AG04450 (cell line): ENCODE data around the gene SPART. TPM values are rescaled to one million over a fixed set of nuclear protein-coding genes. Genes with fewer than 3 reads are reported as not detected.
"Not testable (repeated sequence)": the region's sequence is repeated elsewhere in the genome, so short reads cannot be mapped to it uniquely, and the experiment has no call there.

Experiments used
- CTCF ChIA-PET: fragments of 300-600, 350-600 bp; formaldehyde crosslinking; extraction: SDS; loops from one replicate; lab custom pipeline; 2022; ENCODE audit warnings: antibody characterized with exemption, inconsistent platforms; lab: Charles Lee
- POLR2A ChIA-PET: fragments of 350-600 bp; formaldehyde crosslinking; extraction: SDS; loops from one replicate; lab custom pipeline; 2021; ENCODE audit warnings: antibody characterized with exemption, inconsistent platforms; lab: Yijun Ruan, JAX
- DNase-seq: peaks from one replicate; pipeline ENCODE4 v3.0.0-alpha.2; 2011; ENCODE audit warnings: low read depth, low spot score
- H3K27ac ChIP-seq: one replicate; pipeline ENCODE4 v1.5.1; 2012; ENCODE audit warnings: low read depth, low read length, control low read depth
- H3K27me3 ChIP-seq: one replicate; pipeline ENCODE4 v1.6.0; 2012; ENCODE audit warnings: low read length; ENCODE audit not compliant: control insufficient read depth, insufficient read depth
- H3K4me3 ChIP-seq: 2 replicates; pipeline ENCODE4 v1.5.1; 2011; ENCODE audit warnings: mild to moderate bottlenecking, low read depth, low read length, control low read depth
- H3K9me3 ChIP-seq: 2 replicates; pipeline ENCODE4 v1.5.1; 2012; ENCODE audit warnings: low read length; ENCODE audit not compliant: control insufficient read depth, insufficient read depth
- CTCF ChIP-seq: IDR thresholded peaks from 2 replicates; pipeline ENCODE4 v1.5.1; 2011; ENCODE audit warnings: low read depth, low read length, control low read depth, inconsistent platforms
- polyA plus RNA-seq: library from polyadenylated mRNA; depleted of rRNA; stranded (reverse); fragments of >200 nt; gene quantifications from 2 replicates; pipeline ENCODE4 v1.2.3, GENCODE V29; 2011

The SPART gene
- polyA plus RNA-seq, 1 experiment, result 94.6 TPM

GRCh38 chr13:36325912-36326311 lies 20.3 kb downstream of the SPART start:
- H3K27ac ChIP-seq, result no peak overlapping the region
- H3K27me3 ChIP-seq, result no peaks in the 10 kb centered on the region
- no peak for DNase-seq
- no peak for TF ChIP-seq CTCF
- no peak overlapping the region for H3K4me3 ChIP-seq
- ChIA-PET POLR2A (no interaction called here), CTCF (interaction anchor here (1.3 to 3.7 kb wide), 2 partner anchors 21 to 43 kb away, joined by 5 to 10 read pairs; no protein-coding TSS in a partner anchor)
- H3K9me3 ChIP-seq, result no peaks in the 10 kb centered on the region

DNA sequence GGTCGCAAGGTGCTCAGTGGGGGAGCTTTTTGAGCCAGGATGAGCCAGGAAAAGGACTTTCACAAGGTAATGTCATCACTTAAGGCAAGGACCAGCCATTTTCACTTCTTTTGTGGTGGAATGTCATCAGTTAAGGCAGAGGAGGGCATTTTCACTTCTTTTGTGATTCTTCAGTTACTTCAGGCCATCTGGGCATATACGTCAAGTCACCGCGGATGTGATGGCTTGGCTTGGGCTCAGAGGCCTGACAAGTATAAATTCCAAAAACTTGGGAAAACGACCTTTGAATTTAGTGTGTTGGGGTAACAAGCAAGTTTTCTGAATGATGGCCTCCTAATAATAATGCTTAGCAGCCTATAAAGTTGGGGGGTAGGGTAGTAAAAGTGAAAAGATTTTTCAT lies 21.3 kb downstream of the SPART start:
- not testable (repeated sequence) for H3K27ac ChIP-seq, H3K4me3 ChIP-seq, H3K9me3 ChIP-seq, H3K27me3 ChIP-seq, DNase-seq
- ChIA-PET POLR2A (interaction anchor here (0.6 kb wide), 1 partner anchor 679 kb away, joined by 5 read pairs; no protein-coding TSS in a partner anchor), CTCF (interaction anchor here (1.3 to 3.7 kb wide), 3 partner anchors 22 to 50 kb away, joined by 4 to 10 read pairs (median 5); no protein-coding TSS in a partner anchor)

- CTCF ChIA-PET, result interaction anchor here (1.8 to 3.7 kb wide), 2 partner anchors 41 to 49 kb away, joined by 4 to 10 read pairs; no protein-coding TSS in a partner anchor
- no peak overlapping the region for H3K27ac ChIP-seq
- POLR2A ChIA-PET, result no interaction called here
- TF ChIP-seq CTCF, result no peak
- no peak overlapping the region for H3K4me3 ChIP-seq
- no peaks in the 10 kb centered on the region for H3K27me3 ChIP-seq
- no peaks in the 10 kb centered on the region for H3K9me3 ChIP-seq
- no peak for DNase-seq
These were observed 22.1 kb downstream of the SPART start for GRCh38 chr13:36323951-36324566.

DNA sequence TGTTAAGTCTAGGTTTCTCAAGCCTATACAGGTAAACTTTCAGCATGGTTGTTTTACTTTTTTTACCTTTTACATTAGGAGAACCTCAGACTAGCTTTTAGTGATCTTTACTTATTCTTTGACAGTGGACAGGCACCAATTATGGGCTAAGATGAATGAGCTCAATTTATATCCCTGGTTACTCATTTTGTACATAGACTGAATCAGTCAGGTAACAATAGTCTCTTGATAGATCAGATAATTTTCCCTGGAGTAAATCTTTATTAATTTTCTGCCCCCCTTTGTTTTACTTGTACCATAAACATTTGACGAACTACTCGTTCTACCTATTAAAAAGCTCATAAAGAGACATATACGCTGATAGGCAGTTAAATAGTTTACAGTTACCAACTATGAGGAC lies 22.8 kb downstream of the SPART start:
- no peak for DNase-seq
- H3K27ac ChIP-seq, result no peak overlapping the region
- POLR2A ChIA-PET, result no interaction called here
- no peaks in the 10 kb centered on the region for H3K27me3 ChIP-seq
- no peaks in the 10 kb centered on the region for H3K9me3 ChIP-seq
- CTCF ChIA-PET, result interaction anchor here (1.3 to 3.7 kb wide), 3 partner anchors 24 to 48 kb away, joined by 3 to 10 read pairs (median 4); no protein-coding TSS in a partner anchor
- no peak overlapping the region for H3K4me3 ChIP-seq
- no peak for TF ChIP-seq CTCF

- CTCF ChIA-PET, H3K4me3 ChIP-seq, H3K27ac ChIP-seq, H3K9me3 ChIP-seq, POLR2A ChIA-PET, H3K27me3 ChIP-seq, DNase-seq: not testable (repeated sequence)
These were observed 26.4 kb downstream of the SPART start for GRCh38 chr13:36319793-36320192.
